ENCODE data around the gene SPATA21. TPM values are rescaled to one million over a fixed set of nuclear protein-coding genes. Genes with fewer than 3 reads are reported as not detected.
A peak's percentile ranks its signal among the peaks of the same experiment; 100 is the strongest.
"Not testable (repeated sequence)": the region's sequence is repeated elsewhere in the genome, so short reads cannot be mapped to it uniquely, and the experiment has no call there.

Gene SPATA21
- total RNA-seq, 1 experiment from 2014 or later = not detected

DNA sequence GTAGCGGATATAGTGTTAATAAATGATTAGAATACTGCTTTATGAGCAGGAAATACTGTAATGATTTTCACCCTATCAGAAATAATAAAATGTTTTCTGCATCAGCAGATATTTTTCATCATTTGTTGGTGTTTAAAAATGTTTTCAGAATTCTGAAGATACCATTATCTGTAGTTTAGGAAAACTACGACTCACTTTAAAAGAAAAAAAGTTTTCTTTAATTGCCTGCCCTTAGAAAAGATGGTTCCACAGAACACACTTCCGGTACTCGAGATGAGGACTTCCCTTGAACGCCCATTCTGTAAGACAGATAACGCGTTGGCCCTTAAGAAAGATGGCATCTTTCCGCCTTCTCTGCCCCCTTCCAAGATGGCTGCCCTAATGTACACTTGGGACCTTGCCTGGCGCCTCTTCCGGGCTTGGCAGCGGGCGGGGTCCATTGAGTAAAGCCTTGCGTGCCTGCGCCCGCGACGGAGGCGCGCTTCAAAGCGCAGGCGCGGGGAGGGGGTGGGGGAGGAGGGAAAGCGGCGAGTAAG, 70.4 kb downstream of the SPATA21 start, which contains the start of gene SZRD1:
Gene SZRD1 (plus strand): TSS at position 521 of the 536 bp plus-strand sequence. CDS start 16 bp downstream, outside the sequence.
- Histone ChIP-seq H3K4me2 (ENCODE audit: low read length) (peak within 1 kb of the TSS; percentile 88), H3K9me3 (ENCODE audit: low read length) (no peaks in the 10 kb centered on the region), H2AFZ (ENCODE audit: low read length) (peak within 1 kb of the TSS; percentile 85), H3K4me1 (ENCODE audit: insufficient read depth, low read length) (peaks cover 12% of the 10 kb centered on the region), H3K9ac (ENCODE audit: low read length) (peak within 1 kb of the TSS; percentile 92), H3K27me3 (ENCODE audit: low read length) (no peaks in the 10 kb centered on the region), H3K27ac (ENCODE audit: low read length) (peak within 1 kb of the TSS; percentile 78), H3K4me3 (ENCODE audit: low read length) (peak within 1 kb of the TSS; percentile 79), H3K9me2 (replicated peaks; ENCODE audit: low read length) (no peaks in the 10 kb centered on the region), H3K79me2 (ENCODE audit: low read length) (peaks cover 45% of the 10 kb centered on the region), H3F3A (ENCODE audit: low read length, unreplicated experiment) (no peaks in the 10 kb centered on the region), H3K36me3 (ENCODE audit: low read depth, low read length) (no peaks in the 10 kb centered on the region), H4K20me1 (ENCODE audit: low read length) (peaks cover 21% of the 10 kb centered on the region)
- TF ChIP-seq EZH2phosphoT487 (IDR thresholded peaks at IDR 0.05; ENCODE audit: borderline replicate concordance, low read length) (no peak), EZH2 (IDR thresholded peaks at IDR 0.05; ENCODE audit: low read length, unreplicated experiment) (no peak)
- TF ChIP-seq, protein P1, sequence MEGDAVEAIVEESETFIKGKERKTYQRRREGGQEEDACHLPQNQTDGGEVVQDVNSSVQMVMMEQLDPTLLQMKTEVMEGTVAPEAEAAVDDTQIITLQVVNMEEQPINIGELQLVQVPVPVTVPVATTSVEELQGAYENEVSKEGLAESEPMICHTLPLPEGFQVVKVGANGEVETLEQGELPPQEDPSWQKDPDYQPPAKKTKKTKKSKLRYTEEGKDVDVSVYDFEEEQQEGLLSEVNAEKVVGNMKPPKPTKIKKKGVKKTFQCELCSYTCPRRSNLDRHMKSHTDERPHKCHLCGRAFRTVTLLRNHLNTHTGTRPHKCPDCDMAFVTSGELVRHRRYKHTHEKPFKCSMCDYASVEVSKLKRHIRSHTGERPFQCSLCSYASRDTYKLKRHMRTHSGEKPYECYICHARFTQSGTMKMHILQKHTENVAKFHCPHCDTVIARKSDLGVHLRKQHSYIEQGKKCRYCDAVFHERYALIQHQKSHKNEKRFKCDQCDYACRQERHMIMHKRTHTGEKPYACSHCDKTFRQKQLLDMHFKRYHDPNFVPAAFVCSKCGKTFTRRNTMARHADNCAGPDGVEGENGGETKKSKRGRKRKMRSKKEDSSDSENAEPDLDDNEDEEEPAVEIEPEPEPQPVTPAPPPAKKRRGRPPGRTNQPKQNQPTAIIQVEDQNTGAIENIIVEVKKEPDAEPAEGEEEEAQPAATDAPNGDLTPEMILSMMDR (conservative IDR thresholded peaks at IDR 0.05; ENCODE audit: low read depth, low read length) = no peak
- intact Hi-C loops (cut with micrococcal nuclease) = loop anchor here (2.0 to 5.0 kb wide), 2 partner anchors 76 to 114 kb away; partner anchors contain the start of gene NECAP2
- DNase-seq (peak; percentile 98), ATAC-seq (peak; percentile 76)
- ChIA-PET CTCF (no interaction called here), POLR2A (ENCODE audit: unreplicated experiment) (interaction anchor here (1.1 kb wide), 1 partner anchor 147 kb away, joined by 15 read pairs; no protein-coding TSS in a partner anchor)
- no TSS peak for BruUV-seq (replicated peaks)

DNA sequence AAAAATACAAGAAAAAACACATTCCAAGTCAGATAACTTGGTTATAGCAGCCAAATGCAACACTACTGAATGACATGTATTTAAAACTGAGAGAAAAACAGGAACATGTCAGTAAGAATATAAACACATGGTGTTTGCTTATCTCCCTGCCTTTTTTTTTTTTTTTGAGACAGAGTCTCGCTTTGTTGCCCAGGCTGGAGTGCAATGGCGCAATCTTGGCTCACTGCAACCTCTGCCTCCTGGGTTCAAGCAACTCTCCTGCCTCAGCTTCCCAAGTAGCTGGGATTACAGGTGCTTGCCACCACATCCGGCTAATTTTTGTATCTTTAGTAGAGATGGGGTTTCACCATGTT, 72.1 kb downstream of the SPATA21 start:
- H3K4me2 ChIP-seq (ENCODE audit: low read length); H3K4me3 ChIP-seq (ENCODE audit: low read length); H3K9me3 ChIP-seq (ENCODE audit: low read length); H3F3A ChIP-seq (ENCODE audit: low read length, unreplicated experiment); BruUV-seq (replicated peaks); ATAC-seq; H3K4me1 ChIP-seq (ENCODE audit: insufficient read depth, low read length); DNase-seq; H2AFZ ChIP-seq (ENCODE audit: low read length); H3K9ac ChIP-seq (ENCODE audit: low read length); H3K27ac ChIP-seq (ENCODE audit: low read length); H3K9me2 ChIP-seq (replicated peaks; ENCODE audit: low read length); POLR2A ChIA-PET (ENCODE audit: unreplicated experiment); H3K36me3 ChIP-seq (ENCODE audit: low read depth, low read length); H3K27me3 ChIP-seq (ENCODE audit: low read length): not testable (repeated sequence)
- intact Hi-C loops (cut with micrococcal nuclease) = loop anchor here (5.0 kb wide), 1 partner anchor 77 kb away; the partner anchor contains the start of gene NECAP2
- H4K20me1 ChIP-seq (ENCODE audit: low read length) = peaks cover 18% of the 10 kb centered on the region
- CTCF ChIA-PET = interaction anchor here (0.6 kb wide), 1 partner anchor 123 kb away, joined by 7 read pairs; no protein-coding TSS in a partner anchor
- H3K79me2 ChIP-seq (ENCODE audit: low read length) = peaks cover 28% of the 10 kb centered on the region

- POLR2A ChIA-PET (ENCODE audit: unreplicated experiment) = no interaction called here
Observed at GRCh38 chr1:16356867-16357266, 80.4 kb downstream of the SPATA21 start.

More at GRCh38 chr1:16356867-16357266, 80.4 kb downstream of the SPATA21 start:
- Histone ChIP-seq H3K4me3 (ENCODE audit: low read length) (no peak overlapping the region), H3K9ac (ENCODE audit: low read length) (no peak overlapping the region), H3K9me2 (replicated peaks; ENCODE audit: low read length) (no peaks in the 10 kb centered on the region), H3K79me2 (ENCODE audit: low read length) (peaks cover 3% of the 10 kb centered on the region), H3K9me3 (ENCODE audit: low read length) (no peaks in the 10 kb centered on the region), H3K27ac (ENCODE audit: low read length) (no peak overlapping the region), H4K20me1 (ENCODE audit: low read length) (no peaks in the 10 kb centered on the region), H3K4me2 (ENCODE audit: low read length) (no peak overlapping the region), H2AFZ (ENCODE audit: low read length) (no peak overlapping the region), H3K36me3 (ENCODE audit: low read depth, low read length) (no peaks in the 10 kb centered on the region), H3F3A (ENCODE audit: low read length, unreplicated experiment) (no peaks in the 10 kb centered on the region), H3K4me1 (ENCODE audit: insufficient read depth, low read length) (peaks cover 9% of the 10 kb centered on the region), H3K27me3 (ENCODE audit: low read length) (no peaks in the 10 kb centered on the region)
- CTCF ChIA-PET = no interaction called here
- intact Hi-C loops (cut with micrococcal nuclease) = no loop called here
- TF ChIP-seq EZH2 (IDR thresholded peaks at IDR 0.05; ENCODE audit: low read length, unreplicated experiment) = no peak
- TF ChIP-seq EZH2phosphoT487 (IDR thresholded peaks at IDR 0.05; ENCODE audit: borderline replicate concordance, low read length) = no peak
- TF ChIP-seq, protein P1 (conservative IDR thresholded peaks at IDR 0.05; ENCODE audit: low read depth, low read length) = no peak
- ATAC-seq (no peak), DNase-seq (no peak)
- no TSS peak for BruUV-seq (replicated peaks)

Measured in PC-3 (cell line).